ENCODE measurements around the gene SLC30A5. TPM values are rescaled to one million over a fixed set of nuclear protein-coding genes. Genes with fewer than 3 reads are reported as not detected.

SLC30A5 gene
- total and polyA plus RNA-seq, 2 of the 13 experiments (the other 11 are each of a cell fraction or from before 2014, with no cell fraction given), result 46.0 to 53.6 TPM

GRCh38 chr5:69074664-69075521 lies 18.9 kb upstream of the SLC30A5 start:
- Histone ChIP-seq H4K20me1 (ENCODE audit: insufficient read depth, low read length) (no peaks in the 10 kb centered on the region), H3K9ac (ENCODE audit: insufficient read depth, low read depth, low read length) (no peak overlapping the region), H3K36me3 (replicated peaks in 1 of 2; ENCODE audit: control insufficient read depth in 1 of 2, insufficient read depth in 2 of 2, low read length in 2 of 2) (no peaks in the 10 kb centered on the region), H3K9me3 (ENCODE audit: low read length) (no peaks in the 10 kb centered on the region), H3K4me1 (ENCODE audit: insufficient read depth, low read length) (peaks cover 12% of the 10 kb centered on the region), H2AFZ (ENCODE audit: low read length) (no peak overlapping the region), H3K27me3 (ENCODE audit: control insufficient read depth in 1 of 2, insufficient read depth in 2 of 2, low read length in 2 of 2) (no peaks in the 10 kb centered on the region), H3K4me3 (replicated peaks in 1 of 3; ENCODE audit: insufficient read depth in 1 of 3, low read depth in 2 of 3, low read length in 3 of 3) (no peak overlapping the region), H3K27ac (ENCODE audit: extremely low read length, insufficient read depth, low read length) (no peak overlapping the region), H3K79me2 (ENCODE audit: insufficient read depth, low read length) (no peaks in the 10 kb centered on the region), H3K4me2 (ENCODE audit: low read depth, low read length) (no peak overlapping the region)
- DNase-seq (ENCODE audit: low spot score) (no peak), FAIRE-seq (no peak), ATAC-seq (peak; percentile 88)
- ChIA-PET CTCF (ENCODE audit: low intra/inter-chr PET ratio, low total read pairs) (no interaction called here), POLR2A (no interaction called here)
- peak; percentile 43 for TF ChIP-seq CTCF (CRISPR knock-in tag; IDR thresholded peaks at IDR 0.05)
- TF ChIP-seq ZNF101 (CRISPR knock-in tag; IDR thresholded peaks at IDR 0.05; ENCODE audit: borderline replicate concordance, low read depth), result no peak
- no peak for TF ChIP-seq NKX3-1 (CRISPR knock-in tag; IDR thresholded peaks at IDR 0.05)
- peak; percentile 81 for TF ChIP-seq HNRNPL (IDR thresholded peaks at IDR 0.05; ENCODE audit: low read depth, low read length)
- no peak for TF ChIP-seq ZNF510 (CRISPR knock-in tag; IDR thresholded peaks at IDR 0.05; ENCODE audit: low read depth)
- peak; percentile 12; the same call in 1 of the 2 replicates for TF ChIP-seq ZNF687 (CRISPR knock-in tag; IDR thresholded peaks at IDR 0.05)
- TF ChIP-seq ZFP41 (CRISPR knock-in tag; IDR thresholded peaks at IDR 0.05; ENCODE audit: borderline replicate concordance), result no peak
- TF ChIP-seq ERF (CRISPR knock-in tag; IDR thresholded peaks at IDR 0.05), result no peak
- in situ Hi-C loops (cut with HindIII; ENCODE audit: extremely low pct_ligation_motif_present, low pct_unique_long_range_greater_than_20kb) (no loop called here), intact Hi-C loops (cut with micrococcal nuclease; ENCODE audit: unreplicated experiment) (no loop called here)
- WGBS (ENCODE audit: low lambda C conversion rate), result 77% methylated on average over 17 of the region's 32 CpGs
- no TSS peak for BruUV-seq (replicated peaks)
